ENCODE results near the gene PTPRE.

Gene PTPRE

GRCh38 chr10:128016423-128017060 lies 109.6 kb downstream of the PTPRE start:
- TF ChIP-seq, protein P1, sequence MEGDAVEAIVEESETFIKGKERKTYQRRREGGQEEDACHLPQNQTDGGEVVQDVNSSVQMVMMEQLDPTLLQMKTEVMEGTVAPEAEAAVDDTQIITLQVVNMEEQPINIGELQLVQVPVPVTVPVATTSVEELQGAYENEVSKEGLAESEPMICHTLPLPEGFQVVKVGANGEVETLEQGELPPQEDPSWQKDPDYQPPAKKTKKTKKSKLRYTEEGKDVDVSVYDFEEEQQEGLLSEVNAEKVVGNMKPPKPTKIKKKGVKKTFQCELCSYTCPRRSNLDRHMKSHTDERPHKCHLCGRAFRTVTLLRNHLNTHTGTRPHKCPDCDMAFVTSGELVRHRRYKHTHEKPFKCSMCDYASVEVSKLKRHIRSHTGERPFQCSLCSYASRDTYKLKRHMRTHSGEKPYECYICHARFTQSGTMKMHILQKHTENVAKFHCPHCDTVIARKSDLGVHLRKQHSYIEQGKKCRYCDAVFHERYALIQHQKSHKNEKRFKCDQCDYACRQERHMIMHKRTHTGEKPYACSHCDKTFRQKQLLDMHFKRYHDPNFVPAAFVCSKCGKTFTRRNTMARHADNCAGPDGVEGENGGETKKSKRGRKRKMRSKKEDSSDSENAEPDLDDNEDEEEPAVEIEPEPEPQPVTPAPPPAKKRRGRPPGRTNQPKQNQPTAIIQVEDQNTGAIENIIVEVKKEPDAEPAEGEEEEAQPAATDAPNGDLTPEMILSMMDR (IDR thresholded peaks at IDR 0.05) = no peak
- Histone ChIP-seq H3K79me2 (no peaks in the 10 kb centered on the region), H3K27me3 (ENCODE audit: control insufficient read depth, insufficient read depth, low read length) (no peaks in the 10 kb centered on the region), H3K4me3 (ENCODE audit: low read depth, low read length) (no peak overlapping the region), H3K4me2 (ENCODE audit: low read length) (no peak overlapping the region), H3K27ac (no peak overlapping the region), H3K9me3 (ENCODE audit: control insufficient read depth, low read length) (no peaks in the 10 kb centered on the region), H3K9ac (no peak overlapping the region), H2AFZ (no peak overlapping the region), H3K36me3 (ENCODE audit: control insufficient read depth, insufficient read depth, low read length) (no peaks in the 10 kb centered on the region), H3K4me1 (no peaks in the 10 kb centered on the region)

GRCh38 chr10:128017822-128018221 lies 110.9 kb downstream of the PTPRE start:
- H3K79me2 ChIP-seq = no peaks in the 10 kb centered on the region
- TF ChIP-seq, protein P1 (IDR thresholded peaks at IDR 0.05) = no peak
- no peak overlapping the region for H3K9ac ChIP-seq
- no peaks in the 10 kb centered on the region for H3K4me1 ChIP-seq
- no peaks in the 10 kb centered on the region for H3K36me3 ChIP-seq (ENCODE audit: control insufficient read depth, insufficient read depth, low read length)
- no peak overlapping the region for H3K27ac ChIP-seq
- H3K27me3 ChIP-seq (ENCODE audit: control insufficient read depth, insufficient read depth, low read length) = no peaks in the 10 kb centered on the region
- no peak overlapping the region for H2AFZ ChIP-seq
- no peak overlapping the region for H3K4me2 ChIP-seq (ENCODE audit: low read length)
- H3K4me3 ChIP-seq (ENCODE audit: low read depth, low read length) = no peak overlapping the region
- no peaks in the 10 kb centered on the region for H3K9me3 ChIP-seq (ENCODE audit: control insufficient read depth, low read length)

DNA sequence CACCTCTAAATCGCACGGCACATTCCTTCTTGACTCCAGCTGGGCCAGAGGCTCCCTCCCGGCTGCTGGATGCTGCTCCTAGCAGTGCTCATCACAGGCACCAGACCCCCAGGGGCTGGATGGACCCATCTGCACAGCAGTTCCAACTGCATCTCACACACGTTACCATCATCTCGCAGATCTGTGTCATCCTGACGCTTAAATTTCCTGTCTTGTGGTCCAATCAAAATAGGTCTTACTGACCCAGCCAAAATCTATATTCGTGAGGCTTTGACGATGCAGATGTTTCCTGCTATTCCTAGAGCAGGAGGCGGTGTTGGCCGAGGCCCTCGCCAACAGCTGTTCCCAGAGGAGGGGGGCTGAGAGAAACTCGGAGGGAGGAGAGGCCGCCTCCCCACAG lies 111.3 kb downstream of the PTPRE start:
- no peaks in the 10 kb centered on the region for H3K36me3 ChIP-seq (ENCODE audit: control insufficient read depth, insufficient read depth, low read length)
- no peaks in the 10 kb centered on the region for H3K4me1 ChIP-seq
- no peak overlapping the region for H2AFZ ChIP-seq
- no peak overlapping the region for H3K9ac ChIP-seq
- H3K79me2 ChIP-seq = no peaks in the 10 kb centered on the region
- H3K4me3 ChIP-seq (ENCODE audit: low read depth, low read length) = no peak overlapping the region
- no peak overlapping the region for H3K4me2 ChIP-seq (ENCODE audit: low read length)
- no peak overlapping the region for H3K27ac ChIP-seq
- TF ChIP-seq, protein P1 (IDR thresholded peaks at IDR 0.05) = no peak
- no peaks in the 10 kb centered on the region for H3K9me3 ChIP-seq (ENCODE audit: control insufficient read depth, low read length)
- no peaks in the 10 kb centered on the region for H3K27me3 ChIP-seq (ENCODE audit: control insufficient read depth, insufficient read depth, low read length)

DNA sequence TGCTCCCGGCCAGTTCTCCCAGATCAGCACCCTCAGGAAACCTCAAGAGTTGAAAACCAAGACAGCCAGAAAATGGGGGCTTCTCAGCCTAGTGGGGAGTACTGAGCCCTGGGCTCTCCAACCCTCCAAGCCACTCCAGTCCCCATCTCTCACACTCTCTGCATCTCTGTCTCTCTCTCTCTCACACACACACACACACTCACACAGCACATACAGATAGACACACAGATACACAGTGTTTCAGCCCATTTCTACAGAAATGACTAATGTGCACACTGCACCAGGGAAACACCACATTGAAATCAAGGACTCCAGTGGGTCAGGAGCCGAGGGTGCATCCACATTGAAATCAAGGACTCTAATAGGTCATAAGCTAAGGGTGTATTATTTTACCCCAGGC lies 111.8 kb downstream of the PTPRE start:
- Histone ChIP-seq H3K79me2 (no peaks in the 10 kb centered on the region), H3K9me3 (ENCODE audit: control insufficient read depth, low read length) (no peaks in the 10 kb centered on the region), H3K36me3 (ENCODE audit: control insufficient read depth, insufficient read depth, low read length) (no peaks in the 10 kb centered on the region), H3K9ac (no peak overlapping the region), H3K4me2 (ENCODE audit: low read length) (no peak overlapping the region), H3K27ac (no peak overlapping the region), H3K4me1 (no peaks in the 10 kb centered on the region), H3K27me3 (ENCODE audit: control insufficient read depth, insufficient read depth, low read length) (no peaks in the 10 kb centered on the region), H2AFZ (no peak overlapping the region), H3K4me3 (ENCODE audit: low read depth, low read length) (no peak overlapping the region)
- TF ChIP-seq, protein P1 (IDR thresholded peaks at IDR 0.05) = no peak

All from parathyroid adenoma (tissue), 2 donors.